Mesothelial cell of epicardium (in vitro differentiated cells): Measurements from ENCODE around the gene DGKD. TPM values are rescaled to one million over a fixed set of nuclear protein-coding genes. Genes with fewer than 3 reads are reported as not detected.

Experiments used
- DNase-seq, 2 experiments: peaks; one replicate each; pipeline ENCODE4 v3.0.0; 2021; ENCODE audit warnings: low spot score in 2 of 2; ENCODE audit not compliant: unreplicated experiment in 2 of 2
- H3K27ac Mint-ChIP-seq: 2 replicates; pipeline ENCODE4 v1.8.0; 2021; ENCODE audit warnings: mixed read lengths
- H3K27me3 Mint-ChIP-seq: 2 replicates; pipeline ENCODE4 v1.8.0; 2021; ENCODE audit warnings: low read depth, mixed read lengths
- H3K36me3 Mint-ChIP-seq: 2 replicates; pipeline ENCODE4 v1.8.0; 2021; ENCODE audit warnings: mixed read lengths
- H3K4me1 Mint-ChIP-seq: 2 replicates; pipeline ENCODE4 v1.8.0; 2021; ENCODE audit warnings: mixed read lengths
- H3K4me3 Mint-ChIP-seq: 2 replicates; pipeline ENCODE4 v1.8.0; 2021; ENCODE audit warnings: mild to moderate bottlenecking, moderate library complexity, mixed read lengths
- H3K9me3 Mint-ChIP-seq: 2 replicates; pipeline ENCODE4 v1.8.0; 2021; ENCODE audit warnings: mixed read lengths
- CTCF ChIP-seq: fragments of 200-600 bp; sonication (generic); IDR thresholded peaks from one replicate; pipeline ENCODE4 v1.5.0; 2021; ENCODE audit warnings: antibody characterized with exemption; ENCODE audit not compliant: unreplicated experiment
- total RNA-seq: library from RNA; stranded (reverse); gene quantifications from 3 replicates; pipeline ENCODE4 v1.2.1, GENCODE V29; 2021

DGKD gene
- total RNA-seq, 1 donor from 2014 or later, result 64.5 TPM

GRCh38 chr2:233436191-233436581 is 81.9 kb downstream of the DGKD start:
- no peak overlapping the region for H3K4me3 Mint-ChIP-seq
- no peak for TF ChIP-seq CTCF
- H3K27me3 Mint-ChIP-seq, result no peaks in the 10 kb centered on the region
- H3K9me3 Mint-ChIP-seq, result peaks cover 3% of the 10 kb centered on the region
- no peak overlapping the region for H3K27ac Mint-ChIP-seq
- DNase-seq, result no peak
- H3K4me1 Mint-ChIP-seq, result peaks cover 1% of the 10 kb centered on the region
- H3K36me3 Mint-ChIP-seq, result peaks cover 7% of the 10 kb centered on the region

DNA sequence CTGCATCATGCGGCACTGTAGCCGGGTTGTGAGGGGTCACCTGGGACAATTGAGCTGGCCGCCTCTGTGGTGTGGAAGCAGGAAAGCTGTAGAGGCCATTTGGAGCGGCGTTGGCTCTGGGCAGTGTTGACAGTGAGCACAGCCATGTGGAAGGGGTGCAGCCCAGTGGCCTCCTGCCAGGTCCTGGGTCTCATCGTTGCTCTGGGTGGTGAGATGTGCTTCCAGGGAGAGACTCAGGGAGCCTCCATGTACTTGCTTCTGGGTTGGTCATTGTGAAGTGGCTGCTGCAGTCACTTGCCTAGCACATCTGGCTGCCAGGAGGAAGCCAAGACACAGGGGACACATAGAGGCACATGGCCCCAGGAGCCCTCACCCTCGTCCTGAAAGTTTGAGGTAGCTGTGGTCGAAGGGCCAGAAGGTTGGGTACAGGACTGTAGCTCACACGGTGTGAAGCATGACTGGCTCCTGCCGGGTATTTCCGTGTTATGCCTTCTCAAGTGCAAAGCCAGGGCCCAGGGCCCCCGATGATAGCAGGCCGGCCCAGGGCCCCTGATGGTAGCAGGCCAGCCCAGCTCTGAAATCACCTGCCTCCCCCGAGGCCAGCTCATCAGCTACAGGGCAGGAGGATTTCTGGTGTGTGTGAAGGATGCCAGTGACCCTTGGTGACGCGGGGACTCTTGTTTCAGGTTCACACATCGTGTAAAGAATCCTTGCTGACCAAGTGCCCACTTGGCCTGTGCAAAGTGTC is 82.6 kb downstream of the DGKD start:
- Mint-ChIP-seq H3K36me3 (peaks cover 7% of the 10 kb centered on the region), H3K27me3 (no peaks in the 10 kb centered on the region), H3K4me1 (peaks cover 1% of the 10 kb centered on the region), H3K4me3 (no peak overlapping the region), H3K9me3 (peaks cover 3% of the 10 kb centered on the region), H3K27ac (no peak overlapping the region)
- DNase-seq, result no peak
- no peak for TF ChIP-seq CTCF

DNA sequence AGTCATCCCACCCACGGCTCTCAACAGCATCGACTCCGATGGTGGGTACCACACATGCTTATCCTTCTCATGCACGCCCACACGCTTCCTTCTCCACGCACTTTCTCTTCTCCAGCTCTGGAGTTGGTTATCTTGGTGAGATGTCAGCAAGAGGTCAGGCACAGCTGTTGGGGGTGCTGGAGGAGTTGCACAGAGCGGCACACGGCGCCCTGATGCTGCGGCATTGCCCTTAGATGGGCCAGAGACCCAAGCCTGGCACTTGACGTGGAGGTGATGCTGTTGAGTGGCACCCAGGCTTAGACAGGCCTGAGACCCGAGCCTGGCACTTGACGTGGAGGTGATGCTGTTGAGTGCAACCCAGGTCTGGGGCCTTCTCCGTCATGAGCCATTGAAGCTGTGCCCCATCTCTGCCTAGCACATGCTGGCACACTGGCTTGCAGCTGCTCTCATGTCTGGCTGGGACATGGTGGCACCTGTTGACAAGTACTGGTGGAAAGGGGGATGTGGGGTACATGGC is 83.2 kb downstream of the DGKD start:
- peaks cover 1% of the 10 kb centered on the region for H3K4me1 Mint-ChIP-seq
- H3K4me3 Mint-ChIP-seq, result no peak overlapping the region
- H3K27ac Mint-ChIP-seq, result no peak overlapping the region
- H3K27me3 Mint-ChIP-seq, result no peaks in the 10 kb centered on the region
- H3K36me3 Mint-ChIP-seq, result peaks cover 7% of the 10 kb centered on the region
- peaks cover 3% of the 10 kb centered on the region for H3K9me3 Mint-ChIP-seq
- TF ChIP-seq CTCF, result no peak
- DNase-seq, result no peak

DNA sequence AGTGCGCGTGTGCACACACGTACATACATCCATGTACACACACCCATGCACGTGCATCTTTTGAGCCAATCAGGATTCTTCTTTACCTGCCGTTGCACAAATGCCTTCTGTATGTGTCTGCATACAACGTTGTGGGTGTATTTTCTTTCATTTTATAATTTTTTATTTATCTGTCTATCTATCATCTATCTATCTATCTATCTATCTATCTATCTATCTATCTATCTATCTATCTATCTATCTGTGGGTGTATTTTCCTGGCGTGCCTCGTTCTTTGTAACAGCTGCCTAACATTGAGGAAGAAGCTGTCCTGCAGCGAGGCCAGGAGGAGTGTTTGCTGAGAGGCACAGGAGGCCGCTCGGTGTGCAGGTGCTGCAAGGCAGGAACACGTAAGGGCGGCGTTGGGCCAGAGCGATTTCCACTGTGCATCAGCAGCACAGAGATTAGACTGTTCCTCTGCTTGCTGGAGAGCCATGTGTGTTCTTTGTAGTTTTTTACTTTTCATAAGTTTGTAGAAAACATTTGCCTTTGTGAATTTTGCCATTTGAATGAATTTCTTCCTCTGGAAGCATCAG is 84.4 kb downstream of the DGKD start:
- Mint-ChIP-seq H3K36me3 (peaks cover 9% of the 10 kb centered on the region), H3K9me3 (no peaks in the 10 kb centered on the region), H3K4me1 (peaks cover 1% of the 10 kb centered on the region), H3K4me3 (no peak overlapping the region), H3K27me3 (no peaks in the 10 kb centered on the region), H3K27ac (no peak overlapping the region)
- DNase-seq, result no peak
- TF ChIP-seq CTCF, result no peak

GRCh38 chr2:233439191-233439590 is 84.9 kb downstream of the DGKD start:
- Mint-ChIP-seq H3K9me3 (no peaks in the 10 kb centered on the region), H3K27ac (no peak overlapping the region), H3K27me3 (no peaks in the 10 kb centered on the region), H3K4me1 (peaks cover under 1% of the 10 kb centered on the region), H3K36me3 (peaks cover 9% of the 10 kb centered on the region), H3K4me3 (no peak overlapping the region)
- no peak for TF ChIP-seq CTCF
- no peak for DNase-seq
